Heart left ventricle (tissue), 13 donors: ENCODE measurements around the gene MON2.

Experiments
- POLR2A ChIP-seq, 2 donors: fragments of 450-650 bp; IDR thresholded peaks; one replicate each; pipeline ENCODE4 v1.6.1; 2017; ENCODE audit warnings: antibody characterized with exemption in 2 of 2, mild to moderate bottlenecking in 2 of 2, moderate library complexity in 2 of 2
- TF ChIP-seq, protein P1 (sequence below), 12 donors: fragments of 200-600 bp; sonication (generic) in 4 of 12; IDR thresholded peaks; one replicate each; pipeline versions ENCODE4 v1.5.0 to v1.8.0; 2018 to 2022; ENCODE audit warnings: antibody characterized with exemption in 12 of 12, mild to moderate bottlenecking in 5 of 12
- donor health status: ischemic (EF 13 %, LVEDD 7.1; RV severe dilation, severe dysfunction).
- donor health status: DM: no; HTN: yes; CAD: no.
- donor health status: DM: no; HTN: no; CAD: no.
- donor health status: ischemic (EF 25% LVEDD 6.9; RV normal size, moderate dysfunction).
- donor health status: ischemic (EF 25% LVEDD 5.7; RV mildly dilated, moderate dysfunction).
- donor health status: ischemic (EF 35%, LVEDD 5.7; RV mildly dilated, moderate dysfunction).
- donor health status: nonischemic (EF 11% LVEDD 7.7; RV severe dilation, severe dysfunction).
- donor health status: DM: yes; HTN: yes; CAD: no.
- donor health status: PGD.
- donor health status: ischemic (EF 29% LVEDD 5.4; RV normal size, mild dysfunction).
- donor health status: nonischemic (EF 23%, LVEDD 6.1; RV moderate dilation, normal function).

DNA sequence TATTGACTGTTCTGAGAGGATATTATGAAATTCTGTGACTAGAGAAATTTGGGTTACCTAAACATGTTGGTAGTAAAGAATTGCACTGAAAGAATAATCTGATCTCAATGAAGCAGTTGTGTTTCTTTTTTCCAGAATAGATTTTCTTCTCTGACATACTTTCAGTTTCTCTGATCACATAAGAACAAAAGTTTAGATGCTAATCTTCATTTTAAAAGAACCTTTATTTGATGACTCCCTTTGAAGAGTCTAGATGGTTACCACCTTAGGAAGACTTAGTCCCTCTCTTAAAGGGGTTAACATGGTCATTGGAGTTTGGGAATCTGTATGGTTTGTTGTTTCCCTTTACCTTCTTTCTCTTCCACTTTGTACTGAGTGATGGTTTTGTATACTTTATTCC lies 58.6 kb downstream of the MON2 start:
- TF ChIP-seq, protein P1, sequence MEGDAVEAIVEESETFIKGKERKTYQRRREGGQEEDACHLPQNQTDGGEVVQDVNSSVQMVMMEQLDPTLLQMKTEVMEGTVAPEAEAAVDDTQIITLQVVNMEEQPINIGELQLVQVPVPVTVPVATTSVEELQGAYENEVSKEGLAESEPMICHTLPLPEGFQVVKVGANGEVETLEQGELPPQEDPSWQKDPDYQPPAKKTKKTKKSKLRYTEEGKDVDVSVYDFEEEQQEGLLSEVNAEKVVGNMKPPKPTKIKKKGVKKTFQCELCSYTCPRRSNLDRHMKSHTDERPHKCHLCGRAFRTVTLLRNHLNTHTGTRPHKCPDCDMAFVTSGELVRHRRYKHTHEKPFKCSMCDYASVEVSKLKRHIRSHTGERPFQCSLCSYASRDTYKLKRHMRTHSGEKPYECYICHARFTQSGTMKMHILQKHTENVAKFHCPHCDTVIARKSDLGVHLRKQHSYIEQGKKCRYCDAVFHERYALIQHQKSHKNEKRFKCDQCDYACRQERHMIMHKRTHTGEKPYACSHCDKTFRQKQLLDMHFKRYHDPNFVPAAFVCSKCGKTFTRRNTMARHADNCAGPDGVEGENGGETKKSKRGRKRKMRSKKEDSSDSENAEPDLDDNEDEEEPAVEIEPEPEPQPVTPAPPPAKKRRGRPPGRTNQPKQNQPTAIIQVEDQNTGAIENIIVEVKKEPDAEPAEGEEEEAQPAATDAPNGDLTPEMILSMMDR (IDR thresholded peaks at IDR 0.05) = no peak
- no peak for TF ChIP-seq POLR2A (IDR thresholded peaks at IDR 0.05)
